ENCODE measurements around the gene GOLGA6L10. TPM values are rescaled to one million over a fixed set of nuclear protein-coding genes. Genes with fewer than 3 reads are reported as not detected.
A peak's percentile ranks its signal among the peaks of the same experiment; 100 is the strongest.
"Not testable (repeated sequence)": the region's sequence is repeated elsewhere in the genome, so short reads cannot be mapped to it uniquely, and the experiment has no call there.

The GOLGA6L10 gene
- total RNA-seq, 1 donor, result 0.45 TPM

DNA sequence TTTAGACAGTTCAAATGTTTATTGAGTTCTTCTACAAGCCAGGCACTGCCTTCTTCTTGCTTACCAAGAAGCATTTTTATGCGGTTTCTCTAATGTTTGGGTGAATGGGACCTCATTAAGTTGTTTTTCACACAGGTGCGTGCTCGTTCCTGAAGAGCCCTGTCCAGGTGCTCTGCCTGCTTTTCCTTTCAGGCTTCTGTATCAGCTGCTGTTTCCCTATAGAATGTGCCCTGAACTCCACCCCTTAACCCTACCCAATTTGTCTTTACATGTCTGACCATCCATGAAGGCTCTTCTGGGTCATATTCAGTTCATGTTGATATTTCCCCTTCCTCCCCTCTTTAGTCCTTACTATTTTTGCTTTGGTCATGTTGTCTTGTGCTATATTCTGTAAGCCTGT lies 22.4 kb upstream of the GOLGA6L10 start:
- no peak overlapping the region for H3K4me3 ChIP-seq (ENCODE audit: low read depth, low read length)
- TF ChIP-seq, protein P1, sequence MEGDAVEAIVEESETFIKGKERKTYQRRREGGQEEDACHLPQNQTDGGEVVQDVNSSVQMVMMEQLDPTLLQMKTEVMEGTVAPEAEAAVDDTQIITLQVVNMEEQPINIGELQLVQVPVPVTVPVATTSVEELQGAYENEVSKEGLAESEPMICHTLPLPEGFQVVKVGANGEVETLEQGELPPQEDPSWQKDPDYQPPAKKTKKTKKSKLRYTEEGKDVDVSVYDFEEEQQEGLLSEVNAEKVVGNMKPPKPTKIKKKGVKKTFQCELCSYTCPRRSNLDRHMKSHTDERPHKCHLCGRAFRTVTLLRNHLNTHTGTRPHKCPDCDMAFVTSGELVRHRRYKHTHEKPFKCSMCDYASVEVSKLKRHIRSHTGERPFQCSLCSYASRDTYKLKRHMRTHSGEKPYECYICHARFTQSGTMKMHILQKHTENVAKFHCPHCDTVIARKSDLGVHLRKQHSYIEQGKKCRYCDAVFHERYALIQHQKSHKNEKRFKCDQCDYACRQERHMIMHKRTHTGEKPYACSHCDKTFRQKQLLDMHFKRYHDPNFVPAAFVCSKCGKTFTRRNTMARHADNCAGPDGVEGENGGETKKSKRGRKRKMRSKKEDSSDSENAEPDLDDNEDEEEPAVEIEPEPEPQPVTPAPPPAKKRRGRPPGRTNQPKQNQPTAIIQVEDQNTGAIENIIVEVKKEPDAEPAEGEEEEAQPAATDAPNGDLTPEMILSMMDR (IDR thresholded peaks at IDR 0.05; ENCODE audit: insufficient read depth, low read length), result no peak
- no peak for DNase-seq (ENCODE audit: low read depth)

DNA sequence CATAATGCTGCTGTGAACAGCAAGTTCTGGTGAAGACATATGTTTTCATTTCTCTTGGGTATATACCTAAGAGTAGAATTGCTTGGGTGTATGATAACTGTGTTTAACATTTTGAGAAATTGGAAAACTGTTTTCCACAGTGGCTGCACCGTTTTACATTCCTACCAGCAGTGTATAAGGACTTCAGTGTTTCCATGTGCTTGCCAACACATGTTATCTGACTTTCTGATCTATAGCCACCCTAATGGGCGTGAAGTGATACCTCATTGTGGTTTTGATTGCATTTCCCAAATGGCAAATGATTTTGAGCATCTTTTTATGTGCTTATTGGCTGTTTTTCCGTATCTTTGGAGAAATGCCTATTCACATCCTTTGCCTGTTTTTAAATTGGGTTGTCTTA lies 18.5 kb upstream of the GOLGA6L10 start:
- peak; percentile 2 for DNase-seq (ENCODE audit: low read depth)
- H3K4me3 ChIP-seq (ENCODE audit: low read depth, low read length), result not testable (repeated sequence)

DNA sequence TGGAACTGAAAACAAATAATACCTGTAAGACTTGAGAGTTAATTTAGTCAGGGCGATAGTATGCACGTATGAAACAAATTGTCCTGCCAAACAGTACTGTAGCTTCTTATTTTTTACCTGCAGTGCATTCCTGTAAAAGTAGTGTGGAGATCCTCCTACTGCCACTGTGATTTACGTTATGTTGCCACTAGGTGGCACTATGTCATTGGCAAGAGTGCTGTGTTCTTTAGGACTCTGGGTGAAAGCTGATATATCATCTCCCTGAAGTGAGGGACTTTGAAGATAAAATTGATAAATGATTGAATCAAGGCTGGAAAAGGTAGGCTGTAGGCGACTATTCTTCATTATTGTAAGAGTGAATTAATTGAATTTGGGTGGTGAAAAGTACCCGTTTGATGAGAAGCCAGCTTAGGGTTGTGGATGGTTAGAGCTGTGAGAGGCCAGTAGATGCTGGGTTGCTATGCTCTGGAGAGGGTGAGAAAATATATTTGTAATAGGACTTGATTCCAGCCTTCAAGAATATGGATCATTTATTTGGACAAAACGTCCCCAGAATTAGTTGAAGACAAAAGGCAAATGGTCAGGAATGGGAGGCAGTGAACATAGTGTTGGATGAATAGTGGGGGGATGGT lies 16.5 kb upstream of the GOLGA6L10 start:
- not testable (repeated sequence) for DNase-seq (ENCODE audit: low read depth); H3K4me3 ChIP-seq (ENCODE audit: low read depth, low read length)
- TF ChIP-seq, protein P1 (IDR thresholded peaks at IDR 0.05; ENCODE audit: insufficient read depth, low read length), result peak; percentile 29

DNA sequence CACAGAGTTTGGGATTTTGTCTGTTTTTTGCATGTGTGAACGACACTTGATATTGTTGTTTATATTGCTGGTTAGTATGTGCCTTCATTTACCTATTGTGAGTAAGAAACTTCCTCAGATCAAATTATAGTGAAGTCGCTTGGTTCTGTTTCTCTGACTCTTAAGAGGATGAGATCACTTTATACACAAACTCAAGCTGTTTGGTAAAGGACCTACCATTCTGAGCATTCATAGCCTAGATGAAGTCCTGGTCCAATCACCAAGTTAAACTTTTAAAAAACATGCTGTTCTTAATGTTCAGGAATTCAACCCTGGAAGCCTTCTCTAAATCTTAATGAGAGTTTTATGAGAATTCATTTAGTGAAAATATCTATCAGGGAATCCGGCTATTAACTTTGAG lies 15.3 kb upstream of the GOLGA6L10 start:
- DNase-seq (ENCODE audit: low read depth); H3K4me3 ChIP-seq (ENCODE audit: low read depth, low read length): not testable (repeated sequence)

DNA sequence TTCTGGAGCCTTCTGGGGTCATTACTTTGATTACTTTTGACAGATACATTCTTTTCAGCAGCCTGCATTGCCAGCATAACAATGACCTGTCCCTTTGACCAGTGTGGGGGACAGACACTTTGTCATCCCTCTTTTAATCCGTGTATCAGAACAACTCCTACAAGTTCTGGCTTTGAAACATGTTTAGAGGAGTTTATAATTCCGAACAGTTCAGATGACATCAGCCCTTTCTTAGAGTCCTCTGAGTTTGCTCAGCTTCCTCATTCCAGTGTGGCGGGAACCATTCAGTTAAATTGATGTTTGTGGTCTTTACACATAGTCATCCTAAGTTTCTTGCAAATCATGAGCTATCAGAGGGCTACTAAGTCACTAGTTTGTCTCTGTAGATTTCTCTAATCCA lies 13.5 kb upstream of the GOLGA6L10 start:
- not testable (repeated sequence) for DNase-seq (ENCODE audit: low read depth); H3K4me3 ChIP-seq (ENCODE audit: low read depth, low read length)

DNA sequence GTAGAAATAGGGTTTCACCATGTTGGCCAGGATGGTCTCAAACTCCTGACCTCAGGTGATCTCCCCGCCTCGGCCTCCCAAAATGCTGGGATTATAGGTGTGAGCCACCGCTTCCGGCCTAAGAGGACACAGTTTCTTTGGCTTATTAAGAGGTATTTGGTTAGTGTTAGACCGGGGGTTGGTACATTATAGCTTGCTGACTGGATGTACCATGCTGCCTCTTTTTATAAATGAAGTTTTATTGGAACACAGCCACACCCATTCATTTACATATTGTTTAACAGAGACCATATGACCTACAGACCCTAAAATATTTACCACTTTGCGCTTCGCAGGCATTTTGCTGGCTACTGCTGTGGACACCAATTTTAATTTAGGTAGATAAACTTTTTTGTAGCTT lies 11.3 kb upstream of the GOLGA6L10 start:
- not testable (repeated sequence) for H3K4me3 ChIP-seq (ENCODE audit: low read depth, low read length); DNase-seq (ENCODE audit: low read depth)

DNA sequence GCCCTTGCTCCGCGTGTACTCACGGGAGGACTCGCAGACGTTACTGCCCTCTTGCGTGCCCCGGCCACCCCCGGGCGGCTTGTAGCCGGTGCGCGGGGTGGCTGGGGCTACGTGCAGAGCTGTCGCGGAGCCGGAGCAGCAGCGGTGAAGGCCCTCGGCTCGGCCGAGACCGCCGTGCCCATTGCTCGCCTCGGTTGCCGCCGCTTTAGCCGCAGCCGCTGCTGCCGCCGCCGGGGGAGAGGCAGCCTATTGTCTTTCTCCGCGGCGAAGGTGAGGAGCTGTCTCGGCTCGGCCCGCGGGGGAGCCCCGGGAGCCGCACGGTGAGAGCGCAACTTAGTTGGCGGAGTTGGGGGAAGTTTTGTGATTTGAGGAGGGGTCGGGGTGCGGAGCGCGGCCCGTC lies 5.8 kb upstream of the GOLGA6L10 start:
- H3K4me3 ChIP-seq (ENCODE audit: low read depth, low read length); DNase-seq (ENCODE audit: low read depth): not testable (repeated sequence)

DNA sequence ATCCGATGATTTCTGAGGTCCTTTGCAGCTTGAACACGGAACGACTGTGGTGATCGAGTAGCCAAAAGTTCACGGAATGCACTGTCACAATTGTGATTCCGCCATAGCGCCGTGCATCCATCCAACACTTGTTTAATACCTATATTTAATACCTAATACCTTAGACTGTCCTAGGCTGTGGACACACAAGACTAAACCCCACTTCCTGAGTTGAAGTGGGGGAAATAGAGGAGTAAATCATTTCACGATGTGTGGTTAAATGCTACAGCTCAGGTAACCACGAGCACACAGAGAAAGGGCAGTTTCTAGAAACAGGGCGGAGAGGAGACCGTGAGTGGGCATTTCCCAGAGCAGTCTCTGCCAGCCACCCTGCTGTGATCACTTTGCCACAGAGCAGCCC lies 5.3 kb upstream of the GOLGA6L10 start:
- not testable (repeated sequence) for DNase-seq (ENCODE audit: low read depth)
- H3K4me3 ChIP-seq (ENCODE audit: low read depth, low read length), result peak overlapping the region; percentile 53

DNA sequence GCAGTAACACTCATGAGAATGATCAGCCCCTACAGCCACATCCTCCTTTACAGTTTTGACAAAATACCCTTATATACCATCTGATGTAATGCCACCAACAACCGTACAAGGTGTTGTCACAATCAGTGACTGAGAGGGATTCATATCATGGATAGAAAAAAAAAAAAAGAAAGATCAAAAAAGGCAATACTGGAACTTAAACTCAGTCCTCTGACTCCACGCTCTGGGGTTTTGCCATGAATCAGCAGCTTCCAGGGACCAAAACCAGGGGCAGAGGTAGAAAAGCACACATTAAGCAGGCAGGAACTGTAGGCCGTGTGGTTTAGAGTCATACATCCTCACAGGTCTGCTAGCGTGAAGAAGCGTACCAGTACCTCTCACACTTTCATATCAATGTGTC lies 1.6 kb downstream of the GOLGA6L10 start:
- DNase-seq (ENCODE audit: low read depth), result not testable (repeated sequence)

DNA sequence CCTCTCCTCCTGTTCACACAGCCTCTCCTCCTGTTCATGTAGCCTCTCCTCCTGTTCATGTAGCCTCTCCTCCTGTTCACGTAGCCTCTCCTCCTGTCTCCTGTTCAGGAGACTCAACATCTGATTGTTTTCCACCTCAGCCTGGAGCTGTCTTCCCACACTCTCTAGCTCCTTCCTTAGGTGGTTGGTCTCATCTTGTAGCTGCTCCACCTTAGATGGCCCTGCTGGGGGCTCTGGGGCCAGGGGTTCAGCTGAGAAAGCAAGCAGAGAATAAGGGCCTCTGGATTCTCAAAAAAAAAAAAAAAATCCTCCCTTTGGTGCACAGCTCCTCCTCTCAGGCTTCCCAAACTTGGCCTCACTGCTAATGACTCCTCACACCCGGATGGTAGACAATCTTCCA lies 4.1 kb downstream of the GOLGA6L10 start:
- not testable (repeated sequence) for DNase-seq (ENCODE audit: low read depth); H3K4me3 ChIP-seq (ENCODE audit: low read depth, low read length)

More for the DNA sequence above, 1.6 kb downstream of the GOLGA6L10 start:
- not testable (repeated sequence) for H3K4me3 ChIP-seq (ENCODE audit: low read depth, low read length)

DNA sequence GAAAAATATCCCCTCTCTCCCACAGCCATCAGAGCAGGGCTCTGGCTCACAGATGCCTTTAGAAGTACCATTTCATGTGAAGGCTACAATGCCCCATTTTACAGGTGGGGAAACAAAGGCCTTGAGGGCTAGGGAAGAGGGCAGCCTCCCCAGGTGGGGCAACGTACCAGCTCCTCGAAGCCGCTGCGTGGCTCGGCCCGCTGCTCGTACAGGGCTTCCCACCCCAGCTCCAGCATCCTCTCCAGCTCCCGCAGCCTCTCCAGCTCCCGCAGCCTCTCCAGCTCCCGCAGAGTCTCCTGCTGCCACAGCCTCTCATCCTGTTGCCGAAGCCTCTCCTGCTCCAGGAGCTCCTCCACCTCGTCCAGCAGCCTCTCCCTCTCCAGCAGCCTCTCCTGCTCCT lies 4.9 kb downstream of the GOLGA6L10 start:
- DNase-seq (ENCODE audit: low read depth), result not testable (repeated sequence)

DNA sequence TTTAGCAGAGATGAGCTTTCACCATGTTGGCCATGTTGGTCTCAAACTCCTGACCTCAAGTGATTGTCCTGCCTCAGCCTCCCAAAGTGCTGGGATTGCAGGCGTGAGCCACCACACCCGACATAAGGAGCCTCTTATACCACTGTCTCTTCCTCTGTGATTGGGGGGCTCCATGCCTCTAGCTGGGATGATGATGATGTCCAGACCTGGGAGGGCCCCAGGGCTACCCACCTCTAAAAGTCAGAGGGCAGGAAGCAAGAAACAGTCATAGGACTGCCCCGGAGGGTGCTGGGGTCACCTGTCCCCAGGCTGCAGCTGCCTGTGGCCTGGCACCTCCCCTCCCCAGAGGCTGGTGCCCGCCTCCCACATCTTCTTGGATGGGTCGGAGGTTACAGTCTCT lies 5.4 kb downstream of the GOLGA6L10 start:
- not testable (repeated sequence) for DNase-seq (ENCODE audit: low read depth); H3K4me3 ChIP-seq (ENCODE audit: low read depth, low read length)

More for the DNA sequence above, 4.9 kb downstream of the GOLGA6L10 start:
- H3K4me3 ChIP-seq (ENCODE audit: low read depth, low read length), result not testable (repeated sequence)

DNA sequence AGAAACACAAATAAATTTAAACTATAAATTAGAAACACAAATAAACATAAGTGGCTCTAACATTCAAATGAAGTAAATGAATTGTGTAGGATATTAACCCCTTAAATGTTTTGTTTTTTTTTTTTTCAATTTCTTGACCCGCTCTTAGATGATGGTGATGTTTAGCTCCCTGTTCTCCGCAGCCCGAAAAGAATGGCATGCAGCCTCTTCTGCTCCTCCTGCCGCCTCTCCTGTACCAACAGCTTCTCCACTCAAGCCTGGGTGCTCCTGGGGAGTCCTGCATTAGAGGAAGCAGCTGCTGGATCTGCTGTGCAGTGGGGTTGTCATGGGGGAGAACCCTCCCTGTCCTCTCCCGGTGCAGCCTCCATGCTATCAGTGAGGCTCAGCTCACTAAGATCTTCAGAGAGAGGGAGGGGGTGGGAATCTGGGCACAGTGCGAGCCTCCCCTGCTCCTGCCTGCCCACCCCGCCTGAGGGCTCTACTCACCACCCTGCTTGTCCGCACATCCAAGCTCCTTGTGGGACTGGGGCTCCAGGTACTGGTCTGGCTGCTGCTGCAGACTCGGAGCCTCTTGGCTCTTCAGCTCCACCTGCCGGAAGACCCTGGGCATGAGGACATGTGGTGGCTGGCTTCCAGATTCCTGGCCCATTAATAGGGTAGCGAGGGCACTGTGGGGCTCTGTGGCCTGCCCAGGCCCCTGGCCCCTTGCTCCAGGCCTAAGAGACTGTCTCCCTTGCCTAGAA lies 6.5 kb downstream of the GOLGA6L10 start:
- not testable (repeated sequence) for DNase-seq (ENCODE audit: low read depth); H3K4me3 ChIP-seq (ENCODE audit: low read depth, low read length)

DNA sequence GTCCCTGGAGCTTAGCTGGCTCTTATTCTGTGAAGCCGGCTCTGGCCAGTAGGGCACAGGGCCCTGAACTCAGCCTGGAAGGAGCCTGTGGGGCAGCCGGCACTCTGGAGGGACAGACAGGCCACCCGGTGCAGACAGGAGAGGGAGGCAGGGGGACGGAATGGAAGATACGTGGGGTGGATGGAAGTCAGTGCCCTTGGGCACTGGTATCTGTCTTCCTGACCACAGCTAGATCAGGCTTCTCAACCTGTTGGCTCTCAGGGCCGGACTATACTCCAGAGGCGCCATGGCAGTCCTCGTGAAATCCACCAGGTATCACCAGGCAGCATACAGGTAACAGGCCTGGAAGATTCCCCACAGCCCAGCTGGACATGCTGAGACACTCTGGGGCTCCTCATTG lies 10.7 kb downstream of the GOLGA6L10 start:
- not testable (repeated sequence) for DNase-seq (ENCODE audit: low read depth)

DNA sequence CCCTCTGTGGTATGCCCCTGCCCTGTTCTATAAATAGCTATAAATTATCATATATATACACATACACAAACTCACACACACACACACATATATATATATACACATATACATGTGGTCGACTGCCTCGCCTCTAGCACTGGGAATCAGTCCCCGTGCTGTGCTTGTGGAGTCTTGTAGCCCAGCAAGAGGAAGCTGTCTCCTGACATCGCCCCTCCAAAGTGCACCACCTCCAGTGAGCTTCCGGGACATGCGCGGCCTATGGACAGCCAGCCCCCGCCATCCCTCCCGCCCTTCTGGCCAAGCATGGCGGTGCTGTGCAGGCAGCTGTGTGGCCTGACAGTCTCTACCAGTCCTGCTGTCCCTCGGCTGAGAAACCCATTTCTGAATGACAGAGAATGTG lies 11.2 kb downstream of the GOLGA6L10 start:
- DNase-seq (ENCODE audit: low read depth); H3K4me3 ChIP-seq (ENCODE audit: low read depth, low read length): not testable (repeated sequence)

More for the DNA sequence above, 10.7 kb downstream of the GOLGA6L10 start:
- H3K4me3 ChIP-seq (ENCODE audit: low read depth, low read length), result not testable (repeated sequence)

DNA sequence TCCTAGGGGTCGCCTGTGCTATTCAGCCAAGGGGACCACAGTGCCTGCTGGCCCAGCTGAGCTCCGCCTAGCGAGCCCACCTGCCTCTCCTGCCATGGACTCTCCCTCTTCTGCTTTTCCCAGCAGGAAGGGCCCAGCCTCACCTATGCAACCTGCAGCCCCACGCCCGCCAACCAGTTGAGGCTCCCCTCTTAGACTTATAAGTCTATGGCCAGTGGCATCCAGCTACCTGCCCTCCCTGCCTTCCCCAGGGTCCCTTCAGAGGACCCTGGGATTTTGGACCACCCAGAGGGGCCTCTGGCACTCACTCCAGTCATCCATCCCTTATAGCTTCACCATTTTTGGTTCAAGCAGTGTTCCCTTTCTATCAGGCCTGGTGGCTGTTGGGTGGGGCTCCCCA lies 12.2 kb downstream of the GOLGA6L10 start:
- H3K4me3 ChIP-seq (ENCODE audit: low read depth, low read length); DNase-seq (ENCODE audit: low read depth): not testable (repeated sequence)

DNA sequence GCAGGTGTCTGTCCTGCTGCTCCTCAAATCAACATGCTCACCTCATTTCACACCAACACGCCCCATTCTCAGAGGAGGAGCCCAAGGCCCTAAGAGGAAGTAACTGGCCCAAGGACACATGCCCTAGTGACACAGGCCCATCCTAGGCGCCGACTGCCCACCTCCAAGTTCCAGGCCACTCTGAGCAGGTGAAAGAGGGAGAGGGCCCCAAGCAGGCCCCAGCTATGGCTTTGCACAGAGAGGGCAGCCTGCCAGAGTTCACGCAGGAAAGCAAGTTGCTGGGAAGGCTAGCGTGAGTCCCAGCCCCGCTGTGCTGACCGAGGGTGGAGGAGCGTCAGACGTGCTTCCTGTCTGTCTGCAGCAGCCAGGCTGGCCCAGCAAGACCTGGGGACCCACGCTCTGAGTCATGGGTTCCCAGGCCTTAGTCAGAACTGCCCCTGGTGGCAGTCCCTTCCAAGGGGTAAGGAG lies 13.1 kb downstream of the GOLGA6L10 start:
- not testable (repeated sequence) for H3K4me3 ChIP-seq (ENCODE audit: low read depth, low read length)
- peak; percentile 6 for DNase-seq (ENCODE audit: low read depth)

Data from fibroblast of the aortic adventitia (primary cell).